ENCODE measurements around the gene AJUBA.

DNA sequence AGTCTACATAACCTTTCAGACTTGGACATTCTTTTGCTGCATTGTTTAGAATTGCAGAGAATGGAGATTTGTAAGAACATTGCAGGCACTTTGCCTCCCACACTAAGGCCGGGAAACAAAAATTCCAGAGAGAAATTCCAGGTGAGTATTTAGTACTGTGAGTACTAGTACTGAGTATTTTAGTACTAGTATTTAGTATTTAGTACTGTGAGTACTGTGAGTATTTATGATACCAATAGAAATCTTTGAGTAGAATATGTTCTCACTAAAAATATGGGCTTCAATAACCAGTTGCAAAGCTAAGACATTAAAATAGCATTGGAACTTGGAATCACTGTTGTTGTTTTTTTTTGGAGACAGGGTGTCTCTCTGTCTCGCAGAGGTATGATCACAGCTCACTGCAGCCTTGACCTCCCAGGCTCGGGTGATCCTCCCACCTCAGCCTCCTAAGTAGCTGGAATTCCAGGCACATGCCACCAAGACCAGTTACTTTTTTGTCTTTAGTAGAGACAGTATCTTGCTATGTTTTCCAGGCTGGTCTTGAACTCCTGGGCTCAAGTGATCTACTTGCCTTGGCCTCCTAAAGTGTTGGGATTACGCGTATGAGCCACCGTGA, 20.2 kb downstream of the AJUBA start:
- TF ChIP-seq, protein P1, sequence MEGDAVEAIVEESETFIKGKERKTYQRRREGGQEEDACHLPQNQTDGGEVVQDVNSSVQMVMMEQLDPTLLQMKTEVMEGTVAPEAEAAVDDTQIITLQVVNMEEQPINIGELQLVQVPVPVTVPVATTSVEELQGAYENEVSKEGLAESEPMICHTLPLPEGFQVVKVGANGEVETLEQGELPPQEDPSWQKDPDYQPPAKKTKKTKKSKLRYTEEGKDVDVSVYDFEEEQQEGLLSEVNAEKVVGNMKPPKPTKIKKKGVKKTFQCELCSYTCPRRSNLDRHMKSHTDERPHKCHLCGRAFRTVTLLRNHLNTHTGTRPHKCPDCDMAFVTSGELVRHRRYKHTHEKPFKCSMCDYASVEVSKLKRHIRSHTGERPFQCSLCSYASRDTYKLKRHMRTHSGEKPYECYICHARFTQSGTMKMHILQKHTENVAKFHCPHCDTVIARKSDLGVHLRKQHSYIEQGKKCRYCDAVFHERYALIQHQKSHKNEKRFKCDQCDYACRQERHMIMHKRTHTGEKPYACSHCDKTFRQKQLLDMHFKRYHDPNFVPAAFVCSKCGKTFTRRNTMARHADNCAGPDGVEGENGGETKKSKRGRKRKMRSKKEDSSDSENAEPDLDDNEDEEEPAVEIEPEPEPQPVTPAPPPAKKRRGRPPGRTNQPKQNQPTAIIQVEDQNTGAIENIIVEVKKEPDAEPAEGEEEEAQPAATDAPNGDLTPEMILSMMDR (IDR thresholded peaks at IDR 0.05 in 8 of 11, conservative IDR thresholded peaks at IDR 0.05 in 3 of 11), result no peak
- TF ChIP-seq POLR2AphosphoS5 (IDR thresholded peaks at IDR 0.05), result no peak

Data from spleen (tissue), 7 donors.